HepG2 (cell line): ENCODE measurements around the gene CD28.

Experiments used
- EZH2 ChIP-seq: conservative IDR thresholded peaks from 2 replicates; pipeline ENCODE4 v1.6.1; 2012; ENCODE audit warnings: mild to moderate bottlenecking, low read depth, low read length, moderate library complexity
- IRF2 ChIP-seq: IDR thresholded peaks from 2 replicates; pipeline ENCODE4 v1.6.1; 2018; ENCODE audit warnings: missing genetic modification reagents, missing compliant biosample characterization
- KAT7 ChIP-seq: IDR thresholded peaks from 2 replicates; pipeline ENCODE4 v1.6.1; 2018; ENCODE audit warnings: borderline replicate concordance, missing compliant biosample characterization
- REST ChIP-seq, 2 experiments: IDR thresholded peaks; 2 replicates each; pipeline ENCODE4 v1.6.1; 2011 to 2012; ENCODE audit warnings: low read length in 2 of 2, borderline replicate concordance in 1 of 2, low read depth in 1 of 2, mild to moderate bottlenecking in 1 of 2, moderate library complexity in 1 of 2
- ZNF331 ChIP-seq: sonication (generic); formaldehyde crosslinking; IDR thresholded peaks from 2 replicates; pipeline ENCODE4 v1.4.0; 2020; ENCODE audit warnings: missing genetic modification reagents

GRCh38 chr2:203734276-203734983 is 28.0 kb downstream of the CD28 start:
- no peak for TF ChIP-seq EZH2
- TF ChIP-seq REST (IDR thresholded peaks at IDR 0.05; ENCODE audit: borderline replicate concordance in 1 of 2, low read depth in 1 of 2, low read length in 2 of 2) = no peak
- TF ChIP-seq IRF2 (CRISPR knock-in tag) = no peak
- no peak for TF ChIP-seq ZNF331 (CRISPR knock-in tag)
- no peak for TF ChIP-seq KAT7
